Sciatic nerve (tissue), 2 donors: ENCODE measurements around the gene TSEN2. TPM values are rescaled to one million over a fixed set of nuclear protein-coding genes. Genes with fewer than 3 reads are reported as not detected.
A peak's percentile ranks its signal among the peaks of the same experiment; 100 is the strongest.
"Not testable (repeated sequence)": the region's sequence is repeated elsewhere in the genome, so short reads cannot be mapped to it uniquely, and the experiment has no call there.

Source experiments
- ATAC-seq: fragments of 200-7000 bp; cut with Tn5 transposase; one replicate; pipeline ENCODE4 v1.9.1; 2020; ENCODE audit warnings: mild to moderate bottlenecking, moderate library complexity
- DNase-seq: peaks from one replicate; pipeline ENCODE4 v3.0.0-alpha.2; 2020; ENCODE audit warnings: low spot score
- intact Hi-C: fragments of 100-400 bp; cut with DNase I; formaldehyde crosslinking; loops from one replicate; pipeline ENCODE4 v1.14.2; 2022
- total RNA-seq: library from RNA; stranded (reverse); fragmentation: NEBNext Ultra II Directional; extraction: Animal tissue kit (Norgen Biotek cat#: 25700); gene quantifications from one replicate; pipeline ENCODE4 v1.2.1, GENCODE V29; 2021
- donor health status: DM: no; HTN: no; CAD: no.
- donor health status: DM: no; HTN: no; CAD: no.

The TSEN2 gene
- total RNA-seq, 1 donor from 2014 or later, result 22.2 TPM

GRCh38 chr3:12468276-12468675, 16.0 kb upstream of the TSEN2 start:
- intact Hi-C loops, result no loop called here
- DNase-seq (peak; percentile 13), ATAC-seq (no peak)

- intact Hi-C loops, result no loop called here
- ATAC-seq (no peak), DNase-seq (no peak)
Measured at GRCh38 chr3:12468757-12469156, 15.5 kb upstream of the TSEN2 start.

GRCh38 chr3:12469222-12469621, 15.1 kb upstream of the TSEN2 start:
- DNase-seq, result peak; percentile 1
- intact Hi-C loops, ATAC-seq: not testable (repeated sequence)

GRCh38 chr3:12470111-12470510, 14.2 kb upstream of the TSEN2 start:
- no peak for DNase-seq
- ATAC-seq, result no peak
- intact Hi-C loops, result no loop called here

- intact Hi-C loops, result no loop called here
- ATAC-seq (no peak), DNase-seq (no peak)
Measured at GRCh38 chr3:12470680-12471079, 13.6 kb upstream of the TSEN2 start.

- intact Hi-C loops, result no loop called here
- no peak for ATAC-seq
- no peak for DNase-seq
Measured at GRCh38 chr3:12471241-12471640, 13.0 kb upstream of the TSEN2 start.

GRCh38 chr3:12472000-12472610, 12.2 kb upstream of the TSEN2 start:
- DNase-seq, result no peak
- intact Hi-C loops, result no loop called here
- ATAC-seq, result no peak

- ATAC-seq (no peak), DNase-seq (no peak)
- intact Hi-C loops, result no loop called here
Measured at GRCh38 chr3:12472796-12473195, 11.5 kb upstream of the TSEN2 start.

- intact Hi-C loops, result no loop called here
Measured at GRCh38 chr3:12473511-12473910, 10.8 kb upstream of the TSEN2 start.

GRCh38 chr3:12476238-12476897, 7.9 kb upstream of the TSEN2 start:
- intact Hi-C loops, result loop anchor here (5.0 kb wide), 1 partner anchor 339 kb away; no protein-coding TSS in a partner anchor
- ATAC-seq (peak; percentile 36), DNase-seq (no peak)

More at GRCh38 chr3:12473511-12473910, 10.8 kb upstream of the TSEN2 start:
- ATAC-seq (peak; percentile 29), DNase-seq (no peak)

GRCh38 chr3:12477256-12477655, 7.0 kb upstream of the TSEN2 start:
- ATAC-seq, result no peak
- DNase-seq, result no peak
- intact Hi-C loops, result loop anchor here (5.0 kb wide), 1 partner anchor 340 kb away; no protein-coding TSS in a partner anchor

GRCh38 chr3:12478326-12478725, 6.0 kb upstream of the TSEN2 start:
- DNase-seq (no peak), ATAC-seq (no peak)
- intact Hi-C loops, result loop anchor here (5.0 kb wide), 1 partner anchor 341 kb away; no protein-coding TSS in a partner anchor

- ATAC-seq, DNase-seq: not testable (repeated sequence)
- intact Hi-C loops, result loop anchor here (5.0 kb wide), 1 partner anchor 342 kb away; no protein-coding TSS in a partner anchor
Measured at GRCh38 chr3:12479198-12479597, 5.1 kb upstream of the TSEN2 start.

- intact Hi-C loops, result loop anchor here (5.0 kb wide), 1 partner anchor 343 kb away; no protein-coding TSS in a partner anchor
- ATAC-seq (peak; percentile 33), DNase-seq (peak; percentile 60)
Measured at GRCh38 chr3:12479919-12480427, 4.3 kb upstream of the TSEN2 start.

- DNase-seq (no peak), ATAC-seq (no peak)
- intact Hi-C loops, result loop anchor here (1.0 kb wide), 1 partner anchor 16 kb away; no protein-coding TSS in a partner anchor
Measured at GRCh38 chr3:12483410-12483809, 870 bp upstream of the TSEN2 start.

- no peak for DNase-seq
- no peak for ATAC-seq
- intact Hi-C loops, result loop anchor here (1.0 kb wide), 1 partner anchor 15 kb away; no protein-coding TSS in a partner anchor
Measured at GRCh38 chr3:12483872-12484197, 445 bp upstream of the TSEN2 start.

GRCh38 chr3:12484983-12485327, 675 bp downstream of the TSEN2 start:
- DNase-seq, result no peak
- intact Hi-C loops, result no loop called here
- no peak for ATAC-seq

GRCh38 chr3:12486001-12486400, 1.7 kb downstream of the TSEN2 start:
- intact Hi-C loops, result no loop called here
- no peak for ATAC-seq
- no peak for DNase-seq

GRCh38 chr3:12486916-12487315, 2.6 kb downstream of the TSEN2 start:
- no peak for ATAC-seq
- intact Hi-C loops, result no loop called here

GRCh38 chr3:12487336-12487735, 3.1 kb downstream of the TSEN2 start:
- ATAC-seq (no peak), DNase-seq (no peak)
- intact Hi-C loops, result no loop called here

More at GRCh38 chr3:12486916-12487315, 2.6 kb downstream of the TSEN2 start:
- DNase-seq, result no peak
